Measurements from ENCODE around the gene ZNF502. TPM values are rescaled to one million over a fixed set of nuclear protein-coding genes. Genes with fewer than 3 reads are reported as not detected.

ZNF502 gene
- total RNA-seq, 2 experiments from 2014 or later, result not detected

DNA sequence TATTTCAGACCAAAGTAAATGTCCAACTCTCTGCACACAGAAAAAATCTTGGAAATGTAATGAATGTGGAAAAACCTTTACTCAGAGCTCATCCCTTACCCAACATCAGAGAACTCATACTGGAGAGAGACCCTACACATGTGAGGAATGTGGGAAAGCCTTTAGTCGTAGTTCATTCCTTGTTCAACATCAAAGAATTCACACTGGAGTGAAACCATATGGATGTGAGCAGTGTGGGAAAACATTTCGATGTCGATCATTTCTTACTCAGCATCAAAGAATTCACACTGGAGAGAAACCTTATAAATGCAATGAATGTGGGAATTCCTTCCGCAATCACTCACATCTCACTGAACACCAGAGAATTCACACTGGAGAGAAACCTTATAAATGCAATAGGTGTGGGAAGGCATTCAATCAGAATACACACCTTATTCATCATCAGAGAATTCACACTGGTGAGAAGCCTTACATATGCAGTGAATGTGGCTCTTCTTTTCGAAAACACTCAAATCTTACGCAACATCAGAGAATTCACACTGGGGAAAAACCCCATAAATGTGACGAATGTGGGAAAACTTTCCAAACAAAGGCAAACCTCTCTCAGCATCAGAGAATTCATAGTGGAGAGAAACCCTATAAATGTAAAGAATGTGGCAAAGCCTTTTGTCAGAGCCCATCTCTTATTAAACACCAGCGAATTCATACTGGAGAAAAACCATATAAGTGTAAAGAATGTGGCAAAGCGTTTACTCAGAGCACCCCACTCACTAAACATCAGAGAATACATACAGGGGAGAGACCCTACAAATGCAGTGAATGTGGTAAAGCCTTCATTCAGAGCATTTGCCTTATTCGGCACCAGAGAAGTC is 9.0 kb downstream of the ZNF502 start:
- Histone ChIP-seq H2AFZ (ENCODE audit: low read length) (no peak overlapping the region), H3K79me2 (ENCODE audit: insufficient read depth, low read depth, low read length) (no peaks in the 10 kb centered on the region), H3K36me3 (ENCODE audit: insufficient read depth, low read length) (no peaks in the 10 kb centered on the region), H3K4me1 (ENCODE audit: insufficient read depth, low read length, poor library complexity, severe bottlenecking) (no peaks in the 10 kb centered on the region), H4K20me1 (ENCODE audit: insufficient read depth, low read length) (no peaks in the 10 kb centered on the region), H3K9me3 (ENCODE audit: low read length) (peaks cover 50% of the 10 kb centered on the region), H3K27ac (ENCODE audit: low read depth, low read length, poor library complexity, severe bottlenecking) (no peak overlapping the region), H3K4me2 (ENCODE audit: low read length) (no peak overlapping the region), H3K9me2 (ENCODE audit: insufficient read depth, low read length) (no peaks in the 10 kb centered on the region), H3K4me3 (ENCODE audit: low read depth, low read length, poor library complexity, severe bottlenecking) (no peak overlapping the region)
- ChIA-PET POLR2A (no interaction called here), CTCF (ENCODE audit: unreplicated experiment) (no interaction called here)
- TF ChIP-seq, protein P1, sequence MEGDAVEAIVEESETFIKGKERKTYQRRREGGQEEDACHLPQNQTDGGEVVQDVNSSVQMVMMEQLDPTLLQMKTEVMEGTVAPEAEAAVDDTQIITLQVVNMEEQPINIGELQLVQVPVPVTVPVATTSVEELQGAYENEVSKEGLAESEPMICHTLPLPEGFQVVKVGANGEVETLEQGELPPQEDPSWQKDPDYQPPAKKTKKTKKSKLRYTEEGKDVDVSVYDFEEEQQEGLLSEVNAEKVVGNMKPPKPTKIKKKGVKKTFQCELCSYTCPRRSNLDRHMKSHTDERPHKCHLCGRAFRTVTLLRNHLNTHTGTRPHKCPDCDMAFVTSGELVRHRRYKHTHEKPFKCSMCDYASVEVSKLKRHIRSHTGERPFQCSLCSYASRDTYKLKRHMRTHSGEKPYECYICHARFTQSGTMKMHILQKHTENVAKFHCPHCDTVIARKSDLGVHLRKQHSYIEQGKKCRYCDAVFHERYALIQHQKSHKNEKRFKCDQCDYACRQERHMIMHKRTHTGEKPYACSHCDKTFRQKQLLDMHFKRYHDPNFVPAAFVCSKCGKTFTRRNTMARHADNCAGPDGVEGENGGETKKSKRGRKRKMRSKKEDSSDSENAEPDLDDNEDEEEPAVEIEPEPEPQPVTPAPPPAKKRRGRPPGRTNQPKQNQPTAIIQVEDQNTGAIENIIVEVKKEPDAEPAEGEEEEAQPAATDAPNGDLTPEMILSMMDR (conservative IDR thresholded peaks at IDR 0.05; ENCODE audit: low read length), result no peak
- no peak for TF ChIP-seq EZH2phosphoT487 (IDR thresholded peaks at IDR 0.05; ENCODE audit: borderline replicate concordance, low read depth, low read length)
- intact Hi-C loops (cut with micrococcal nuclease; ENCODE audit: unreplicated experiment), result no loop called here
- DNase-seq (ENCODE audit: low spot score), result no peak
- no TSS peak for BruUV-seq (replicated peaks)

GRCh38 chr3:44722103-44722401 is 9.6 kb downstream of the ZNF502 start:
- POLR2A ChIA-PET, result no interaction called here

More at GRCh38 chr3:44722103-44722401, 9.6 kb downstream of the ZNF502 start:
- intact Hi-C loops (cut with micrococcal nuclease; ENCODE audit: unreplicated experiment), result no loop called here
- Histone ChIP-seq H3K27ac (ENCODE audit: low read depth, low read length, poor library complexity, severe bottlenecking) (no peak overlapping the region), H3K36me3 (ENCODE audit: insufficient read depth, low read length) (no peaks in the 10 kb centered on the region), H3K4me3 (ENCODE audit: low read depth, low read length, poor library complexity, severe bottlenecking) (no peak overlapping the region), H3K4me1 (ENCODE audit: insufficient read depth, low read length, poor library complexity, severe bottlenecking) (no peaks in the 10 kb centered on the region), H4K20me1 (ENCODE audit: insufficient read depth, low read length) (no peaks in the 10 kb centered on the region), H3K4me2 (ENCODE audit: low read length) (no peak overlapping the region), H3K9me2 (ENCODE audit: insufficient read depth, low read length) (no peaks in the 10 kb centered on the region), H3K79me2 (ENCODE audit: insufficient read depth, low read depth, low read length) (no peaks in the 10 kb centered on the region), H3K9me3 (ENCODE audit: low read length) (peaks cover 50% of the 10 kb centered on the region), H2AFZ (ENCODE audit: low read length) (no peak overlapping the region)
- no peak for DNase-seq (ENCODE audit: low spot score)
- BruUV-seq (replicated peaks), result no TSS peak
- CTCF ChIA-PET (ENCODE audit: unreplicated experiment), result no interaction called here
- TF ChIP-seq EZH2phosphoT487 (IDR thresholded peaks at IDR 0.05; ENCODE audit: borderline replicate concordance, low read depth, low read length), result no peak
- TF ChIP-seq, protein P1 (conservative IDR thresholded peaks at IDR 0.05; ENCODE audit: low read length), result no peak

All from OCI-LY7 (cell line).